Activated gamma-delta T cell treated with anti-CD3 and anti-CD28 coated beads, Interleukin-2, amount 50 U/mL, for 16 hours (primary cell): ENCODE results near the gene PXMP4.
"Not testable (repeated sequence)": the region's sequence is repeated elsewhere in the genome, so short reads cannot be mapped to it uniquely, and the experiment has no call there.

ENCODE experiments used
- DNase-seq: peaks from one replicate; pipeline ENCODE4 v3.0.0-alpha.2; 2020; ENCODE audit warnings: low read depth

The PXMP4 gene

DNA sequence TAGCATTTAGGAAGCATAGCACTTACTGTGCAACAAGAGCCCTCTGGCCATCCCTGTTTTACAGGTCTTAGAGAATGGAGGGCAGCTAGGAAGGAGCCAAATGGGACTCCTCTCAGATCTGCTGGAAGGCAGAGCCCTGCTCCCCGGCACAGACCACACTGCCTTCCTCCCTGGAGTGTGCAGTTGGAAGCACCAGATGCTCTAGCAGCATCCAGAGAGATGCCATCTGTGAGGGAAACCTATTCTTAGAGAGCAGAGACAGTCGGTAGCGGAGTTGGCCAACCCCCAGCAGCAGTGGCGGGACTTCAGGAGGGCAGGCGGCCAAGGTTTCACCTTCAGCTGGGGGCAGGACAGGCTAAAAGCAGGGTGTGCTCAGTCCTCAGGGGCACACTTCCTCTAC is 17.2 kb downstream of the PXMP4 start:
- no peak for DNase-seq

GRCh38 chr20:33701629-33702450 is 18.3 kb downstream of the PXMP4 start:
- DNase-seq = no peak

DNA sequence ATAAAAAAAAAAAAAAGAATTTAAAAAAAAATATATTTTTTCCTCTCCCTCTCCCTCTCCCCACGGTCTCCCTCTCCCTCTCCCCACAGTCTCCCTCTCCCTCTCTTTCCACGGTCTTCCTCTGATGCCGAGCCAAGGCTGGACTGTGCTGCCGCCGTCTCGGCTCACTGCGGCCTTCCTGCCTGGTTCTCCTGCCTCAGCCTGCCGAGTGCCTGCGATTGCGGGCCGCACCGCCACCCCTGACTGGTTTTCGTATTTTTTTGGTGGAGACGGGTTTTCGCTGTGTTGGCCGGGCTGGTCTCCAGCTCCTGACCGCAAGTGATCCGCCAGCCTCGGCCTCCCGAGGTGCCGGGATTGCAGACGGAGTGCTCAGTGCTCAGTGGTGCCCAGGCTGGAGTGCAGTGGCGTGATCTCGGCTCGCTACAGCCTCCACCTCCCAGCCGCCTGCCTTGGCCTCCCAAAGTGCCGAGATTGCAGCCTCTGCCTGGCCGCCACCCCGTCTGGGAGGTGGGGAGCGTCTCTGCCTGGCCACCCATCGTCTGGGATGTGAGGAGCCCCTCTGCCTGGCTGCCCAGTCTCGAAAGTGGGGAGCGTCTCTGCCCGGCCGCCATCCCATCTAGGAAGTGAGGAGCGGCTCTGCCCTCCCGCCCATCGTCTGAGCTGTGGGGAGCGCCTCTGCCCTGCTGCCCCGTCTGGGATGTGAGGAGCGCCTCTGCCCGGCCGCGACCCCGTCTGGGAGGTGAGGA is 19.2 kb downstream of the PXMP4 start:
- DNase-seq = not testable (repeated sequence)

- not testable (repeated sequence) for DNase-seq
Measured at GRCh38 chr20:33698966-33699365, 21.1 kb downstream of the PXMP4 start.

DNA sequence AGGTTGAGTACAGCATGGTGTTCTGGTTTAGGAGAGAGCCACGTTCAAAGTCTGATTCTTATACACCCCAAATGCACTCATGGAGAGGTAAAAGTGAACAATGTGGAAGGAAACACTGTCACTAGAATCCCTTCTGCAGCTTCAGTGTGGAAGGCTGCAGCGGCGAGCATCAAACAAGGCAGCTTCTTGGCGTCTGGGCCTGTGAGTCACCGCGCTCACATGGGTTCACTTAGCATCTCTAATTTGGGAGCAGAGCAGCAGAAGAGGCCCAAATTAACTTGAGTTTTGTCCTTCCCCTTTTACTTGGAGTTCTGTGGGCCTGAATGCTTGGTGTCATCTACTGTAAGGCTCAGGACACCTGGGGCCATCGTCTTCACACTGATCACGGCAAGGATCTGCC is 23.0 kb downstream of the PXMP4 start:
- no peak for DNase-seq

DNA sequence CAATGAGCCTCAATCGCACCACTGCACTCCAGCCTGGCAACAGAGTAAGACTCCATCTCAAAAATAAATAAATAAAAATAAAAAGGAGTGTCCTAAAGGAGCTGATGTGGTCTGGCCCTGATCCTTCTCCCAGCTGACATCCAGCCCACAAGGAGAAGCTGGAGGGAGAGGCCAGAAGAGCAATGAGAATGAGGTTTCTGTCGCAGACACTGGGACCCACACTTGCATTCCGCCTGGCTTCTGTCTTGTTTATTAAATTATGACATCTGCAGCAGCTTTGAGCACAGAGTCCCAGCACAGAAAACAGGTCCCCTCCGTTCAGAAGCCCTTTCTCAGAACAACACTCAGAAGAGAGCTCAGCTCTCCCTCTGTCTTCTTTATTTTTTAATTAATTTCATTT is 23.7 kb downstream of the PXMP4 start:
- DNase-seq = no peak

- no peak for DNase-seq
Measured at GRCh38 chr20:33694639-33695012, 25.5 kb downstream of the PXMP4 start.

DNA sequence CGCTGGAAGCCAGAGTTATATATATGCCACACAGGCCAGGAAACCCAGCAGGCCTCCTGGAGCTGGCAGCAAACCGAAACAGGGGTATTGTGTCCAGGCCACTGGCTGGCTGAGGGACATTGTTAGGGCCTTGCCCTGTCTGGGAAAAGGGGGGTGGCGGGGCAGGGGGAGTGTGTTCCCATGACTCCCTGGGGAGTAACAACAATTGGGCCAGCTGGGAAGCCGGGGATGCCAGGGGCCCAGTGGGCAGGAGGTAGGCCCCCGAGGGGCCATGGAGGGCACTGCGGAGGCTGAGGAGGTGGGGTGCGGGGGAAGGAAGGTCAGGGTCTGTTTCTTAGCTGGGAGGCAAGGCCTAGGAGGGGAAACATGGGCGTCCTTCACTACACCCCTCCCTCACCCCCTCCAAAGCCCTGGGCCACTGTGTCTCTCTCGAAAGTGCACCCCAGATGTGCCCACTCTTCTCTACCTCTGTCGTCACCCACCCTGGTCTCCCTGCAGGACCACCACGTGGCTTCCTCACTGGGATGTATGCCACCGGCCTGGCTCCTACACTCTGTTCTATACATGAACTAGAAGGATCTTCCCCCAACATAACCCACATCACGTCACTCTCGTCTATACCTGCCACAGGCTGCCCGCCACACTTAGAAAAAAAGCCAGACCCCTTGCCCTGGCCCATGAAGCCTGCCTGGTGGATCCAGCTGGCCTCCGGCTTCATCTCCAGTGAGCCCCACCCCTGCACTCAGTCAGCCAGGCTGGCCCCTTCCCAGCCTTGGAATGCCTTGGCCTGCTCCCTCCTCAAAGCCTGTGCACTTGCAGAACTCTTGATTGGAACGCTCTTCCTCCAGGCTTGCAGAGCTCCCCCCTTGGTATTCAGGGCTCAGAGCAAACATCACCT is 26.1 kb downstream of the PXMP4 start:
- DNase-seq = no peak

- DNase-seq = no peak
Measured at GRCh38 chr20:33693289-33693688, 26.8 kb downstream of the PXMP4 start.

DNA sequence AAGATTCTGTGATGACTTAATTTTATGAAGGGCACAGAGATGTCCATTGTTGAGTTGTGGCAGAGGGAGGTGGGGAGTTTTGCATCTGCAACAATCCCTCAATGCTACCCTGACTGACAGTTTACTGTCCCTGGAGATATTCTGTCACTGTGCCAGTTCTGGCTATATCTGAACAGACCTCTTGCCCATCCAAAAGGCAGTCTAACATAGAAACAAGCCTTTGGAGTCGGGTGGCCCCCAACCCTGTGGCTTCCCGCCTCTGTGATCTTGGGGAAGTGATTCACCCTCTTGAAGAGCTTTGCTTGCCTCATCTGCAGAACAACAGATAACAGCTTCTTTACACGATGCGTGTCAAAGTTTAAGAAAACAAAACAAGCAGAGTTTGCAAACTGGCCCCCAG is 30.1 kb downstream of the PXMP4 start:
- DNase-seq = peak; percentile 58

- no peak for DNase-seq
Measured at GRCh38 chr20:33689493-33689892, 30.6 kb downstream of the PXMP4 start.

- DNase-seq = no peak
Measured at GRCh38 chr20:33688938-33689424, 31.1 kb downstream of the PXMP4 start.

GRCh38 chr20:33687993-33688937 is 31.8 kb downstream of the PXMP4 start:
- DNase-seq = no peak

DNA sequence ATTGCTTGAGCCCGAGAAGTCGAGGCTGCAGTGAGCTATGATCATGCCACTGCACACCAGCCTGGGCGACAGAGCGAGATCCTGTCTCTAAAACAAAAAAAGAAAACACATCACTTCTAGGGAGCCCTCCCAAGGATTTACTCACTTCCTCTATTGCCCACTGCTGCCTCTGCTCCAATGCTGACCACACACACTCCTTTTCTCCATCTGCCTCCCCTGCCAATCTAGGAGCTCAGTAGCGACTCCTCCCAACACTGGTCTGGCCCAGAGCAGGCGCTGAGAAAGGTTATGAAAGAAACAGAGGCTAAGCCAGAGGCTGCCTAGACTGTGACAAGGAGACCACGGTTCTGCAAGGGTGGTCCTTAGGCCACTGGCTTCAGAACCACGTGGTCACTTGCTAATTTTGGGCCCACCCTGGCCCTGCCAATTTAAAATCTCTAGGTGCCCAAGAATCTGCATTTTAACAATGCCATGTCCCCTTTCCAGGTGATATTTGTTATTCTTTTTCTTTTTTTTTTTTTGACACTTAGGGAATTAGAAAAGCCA is 32.7 kb downstream of the PXMP4 start:
- DNase-seq = no peak

DNA sequence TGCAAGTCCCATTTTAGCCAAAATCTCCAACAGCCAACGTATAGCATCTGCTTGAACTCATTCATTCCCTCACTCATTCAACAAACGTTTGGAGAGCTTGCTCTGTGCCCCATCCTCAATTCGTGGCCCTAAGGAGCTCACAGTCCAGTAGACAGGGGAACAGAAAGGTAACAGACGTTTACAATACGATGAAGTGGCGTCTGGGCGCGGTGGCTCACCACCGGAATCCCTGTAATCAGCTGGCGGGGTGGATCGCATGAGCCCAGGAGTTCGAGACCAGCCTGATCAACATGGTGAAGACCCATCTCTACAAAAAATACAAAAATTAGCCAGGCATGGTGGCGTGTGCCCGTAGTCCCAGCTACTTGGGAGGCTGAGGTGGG is 33.1 kb downstream of the PXMP4 start:
- DNase-seq = no peak

DNA sequence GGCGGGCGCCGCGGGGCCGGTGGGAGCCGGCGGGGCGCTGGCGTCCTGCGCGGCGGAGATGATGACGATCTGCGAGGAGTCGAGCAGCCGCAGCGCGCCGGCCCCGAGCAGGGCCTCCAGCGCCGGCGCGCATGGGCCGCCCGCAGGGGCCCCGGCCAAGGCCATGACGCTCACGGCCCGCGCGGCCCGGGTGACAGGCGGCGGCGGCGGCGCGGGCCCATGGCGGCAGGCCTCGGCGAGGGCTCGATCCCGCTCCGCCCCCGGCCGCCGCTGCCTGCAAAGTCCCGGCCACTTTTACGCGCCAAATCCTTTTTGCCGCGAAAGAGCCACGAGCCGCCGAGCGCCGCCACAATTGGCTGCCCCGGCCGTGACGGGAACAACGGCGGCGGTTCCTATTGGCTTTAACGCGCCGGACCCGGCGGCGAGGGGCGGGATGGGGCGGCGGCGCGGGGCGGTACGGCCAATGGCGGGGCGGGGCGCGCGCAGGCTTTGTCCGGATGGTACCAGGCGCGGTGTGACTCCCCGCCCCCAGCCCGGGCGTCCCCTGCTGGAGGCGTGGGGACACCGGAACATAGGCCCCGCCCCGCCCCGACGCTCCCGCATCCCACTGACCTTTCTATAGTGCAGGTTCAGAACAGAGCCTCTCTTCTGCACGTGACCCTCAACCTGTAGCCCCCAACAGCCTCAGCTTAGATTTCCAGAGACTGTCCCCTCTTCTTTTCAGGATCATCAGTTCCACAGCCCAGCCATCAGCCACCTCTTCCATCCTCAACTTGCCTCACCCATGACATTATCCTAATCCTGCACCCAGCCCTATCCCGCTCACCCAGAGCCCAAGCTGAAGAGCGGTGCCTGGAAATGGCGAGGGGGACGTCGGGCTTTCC is 33.8 kb downstream of the PXMP4 start, which contains the start of gene E2F1:
E2F1 (minus strand) TSS at position 286 of the 884 bp plus-strand sequence; CDS start at position 165, 121 bp downstream.
- peak; percentile 91 for DNase-seq

DNA sequence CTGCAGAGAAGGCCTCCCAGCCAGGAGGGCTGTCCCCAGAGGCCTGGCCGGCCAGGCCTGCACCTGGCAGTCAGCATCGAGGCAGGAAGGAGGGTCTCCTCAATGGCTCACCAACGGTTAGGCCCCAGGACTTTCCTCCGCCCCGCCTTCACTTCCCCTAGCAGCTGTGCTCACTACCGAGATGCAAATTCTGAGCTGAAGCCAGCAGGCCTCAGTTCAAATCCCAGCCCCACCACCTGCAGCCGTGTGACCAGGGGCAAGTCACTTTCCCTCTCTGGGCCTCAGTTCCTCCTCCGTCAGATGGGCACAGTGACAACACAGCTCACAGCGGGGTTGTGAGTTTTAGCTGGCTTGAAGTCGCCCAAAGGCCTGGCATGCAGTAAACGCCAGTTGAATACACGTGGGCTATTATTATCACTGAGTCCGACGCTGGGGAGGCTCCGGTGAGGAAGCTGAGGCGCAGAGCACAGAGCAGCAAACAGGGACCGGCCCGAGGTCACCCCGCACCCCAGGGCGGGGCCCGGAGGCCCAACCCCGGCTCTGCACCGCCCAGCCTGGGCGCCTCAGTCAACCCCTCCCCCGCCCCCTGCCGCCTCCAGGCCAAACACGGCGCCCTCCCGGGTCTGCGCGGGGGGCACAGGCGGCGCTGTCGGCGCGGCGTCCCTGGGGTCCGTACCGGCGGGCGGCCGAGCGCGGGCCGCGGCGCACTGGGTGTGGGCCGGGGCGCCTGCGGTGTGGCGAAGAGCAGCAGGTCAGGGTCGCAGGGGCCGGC is 34.6 kb downstream of the PXMP4 start:
- DNase-seq = no peak

- DNase-seq = no peak
Measured at GRCh38 chr20:33684533-33685327, 35.4 kb downstream of the PXMP4 start.
